GM12872 (cell line): Measurements from ENCODE around the gene PROZ.

ENCODE experiments used
- CTCF ChIP-seq: IDR thresholded peaks from 3 replicates; pipeline ENCODE4 v1.5.1; 2011; ENCODE audit warnings: low read depth, mild to moderate bottlenecking, low read length, moderate library complexity; ENCODE audit not compliant: insufficient read depth

Gene PROZ

GRCh38 chr13:113195360-113195759 lies 36.9 kb downstream of the PROZ start:
- no peak for TF ChIP-seq CTCF

GRCh38 chr13:113196970-113197737 lies 38.7 kb downstream of the PROZ start:
- no peak for TF ChIP-seq CTCF

GRCh38 chr13:113201815-113202214 lies 43.4 kb downstream of the PROZ start:
- TF ChIP-seq CTCF: no peak

- no peak for TF ChIP-seq CTCF
These were observed 44.5 kb downstream of the PROZ start for GRCh38 chr13:113202912-113203311.

- TF ChIP-seq CTCF: no peak
These were observed 45.3 kb downstream of the PROZ start for GRCh38 chr13:113203507-113204377.

- TF ChIP-seq CTCF: no peak
These were observed 45.9 kb downstream of the PROZ start for GRCh38 chr13:113204378-113204734.

- no peak for TF ChIP-seq CTCF
These were observed 47.0 kb downstream of the PROZ start for GRCh38 chr13:113205428-113205931.
